Measurements from ENCODE around the gene EGFR.

- TF ChIP-seq CTCF (IDR thresholded peaks at IDR 0.05; ENCODE audit: low read depth, low read length) (no peak), EZH2phosphoT487 (IDR thresholded peaks at IDR 0.05; ENCODE audit: low read depth) (no peak)
These were observed 32.1 kb upstream of the EGFR start for GRCh38 chr7:54986716-54987115.
